Occipital lobe (tissue), 2 donors: ENCODE data around the gene CCDC152. TPM values are rescaled to one million over a fixed set of nuclear protein-coding genes. Genes with fewer than 3 reads are reported as not detected.
A peak's percentile ranks its signal among the peaks of the same experiment; 100 is the strongest.
"Not testable (repeated sequence)": the region's sequence is repeated elsewhere in the genome, so short reads cannot be mapped to it uniquely, and the experiment has no call there.

Experiments
- DNase-seq: peaks from one replicate; lab custom pipeline; 2025; lab: John Stamatoyannopoulos, UW
- total RNA-seq: library from RNA; depleted of rRNA; stranded (reverse); fragments of >200 nt; gene quantifications from one replicate; pipeline ENCODE4 v1.2.3, GENCODE V29; 2014

CCDC152 gene
- total RNA-seq, 1 donor from 2014 or later = 12.9 TPM

DNA sequence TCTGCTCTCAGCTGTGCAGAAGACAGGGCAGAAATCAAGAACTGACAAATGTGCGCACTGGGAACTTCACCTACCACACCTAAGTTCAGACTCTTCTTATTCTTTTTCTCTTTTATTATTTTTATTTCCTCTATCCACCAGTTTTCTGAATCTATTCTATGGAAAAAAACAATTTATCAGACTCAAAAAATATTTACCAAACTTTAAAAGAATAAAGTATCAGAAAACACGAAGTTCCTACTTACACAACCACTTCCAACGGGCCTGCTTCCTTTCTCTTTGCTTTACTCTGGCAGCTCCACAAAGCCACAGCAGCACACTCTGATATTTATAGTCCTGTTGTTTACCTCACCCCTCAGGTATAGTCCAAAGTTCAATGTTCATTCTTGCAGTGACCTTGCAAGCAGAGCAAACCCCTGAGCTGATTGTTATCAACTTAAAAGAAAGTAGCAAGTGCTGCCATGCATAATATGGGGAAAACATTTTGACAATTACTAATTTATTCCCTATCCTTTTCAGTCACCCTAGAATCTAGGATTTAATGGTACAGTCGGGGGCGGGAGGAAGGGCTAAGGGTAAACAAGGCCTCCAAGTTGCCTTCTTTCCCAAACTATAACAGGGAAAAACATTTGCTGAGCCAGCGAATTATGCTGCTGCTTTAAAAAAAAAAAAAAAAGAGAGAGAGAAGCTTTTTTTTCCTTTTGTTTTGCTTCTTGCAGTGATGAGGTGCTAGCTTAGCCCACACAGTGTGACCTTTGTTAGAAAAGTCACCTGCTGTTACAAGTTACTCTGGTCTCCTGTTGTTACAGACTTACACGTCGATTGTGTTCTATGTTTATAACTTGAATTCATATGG is 55.2 kb downstream of the CCDC152 start, which contains the start of gene SELENOP:
SELENOP (minus strand) TSS at position 302 of the 856 bp plus-strand sequence. CDS start 3,539 bp downstream, outside the sequence.
- DNase-seq = peak; percentile 11

DNA sequence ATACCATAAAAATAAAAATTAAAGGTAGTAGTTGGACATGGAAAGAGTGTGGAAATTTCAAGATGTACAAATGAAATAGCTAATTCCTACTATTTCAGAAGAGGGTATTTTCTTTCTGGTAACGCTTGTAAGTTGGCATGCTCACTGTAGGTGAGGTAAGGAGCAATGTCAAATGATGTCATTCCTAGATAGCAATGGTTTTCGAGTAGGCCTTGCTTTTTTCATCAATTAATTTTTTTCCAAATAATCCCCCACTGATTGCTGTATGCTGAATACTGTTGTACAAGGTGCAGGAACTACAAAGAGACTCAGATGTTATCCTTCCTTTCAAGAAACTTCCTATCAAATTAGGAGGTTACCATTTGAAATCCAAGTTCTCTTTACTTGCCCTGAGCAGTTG is 56.0 kb downstream of the CCDC152 start:
- DNase-seq = no peak

DNA sequence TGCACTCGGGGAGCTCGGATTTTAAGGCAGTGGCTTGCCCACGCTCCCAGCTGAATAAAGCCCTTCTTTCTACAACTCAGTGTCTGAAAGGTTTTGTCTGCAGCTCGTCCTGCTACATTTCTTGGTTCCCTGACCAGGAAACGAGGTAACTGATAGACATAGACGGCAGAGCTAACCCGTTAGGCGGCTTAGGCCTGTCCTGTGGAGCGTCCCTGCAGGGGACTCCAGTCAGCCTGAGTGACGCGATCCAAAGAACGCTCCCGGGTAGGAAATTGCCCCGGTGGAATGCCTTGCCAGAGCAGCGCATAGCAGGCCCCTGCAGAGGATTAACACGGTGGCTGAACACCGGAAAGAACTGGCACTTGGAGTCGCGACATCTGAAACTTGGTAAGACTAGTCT is 56.9 kb downstream of the CCDC152 start:
- no peak for DNase-seq

DNA sequence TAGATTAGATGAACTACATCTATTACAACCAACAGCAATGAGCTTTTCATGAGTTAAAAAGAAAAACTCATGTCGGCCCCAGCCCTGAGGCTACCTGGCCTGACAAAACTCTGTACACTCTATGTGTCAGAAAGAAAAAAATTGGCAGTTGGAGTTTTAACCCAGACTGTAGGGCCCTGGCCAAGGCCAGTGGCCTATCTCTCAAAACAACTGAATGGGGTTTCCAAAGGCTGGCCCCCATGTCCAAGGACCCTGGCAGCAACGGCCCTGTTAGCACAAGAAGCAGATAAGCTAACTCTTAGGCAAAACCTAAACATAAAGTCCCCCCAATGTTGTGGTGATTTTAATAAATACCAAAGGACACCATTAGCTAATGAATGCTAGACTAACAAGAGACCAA is 59.9 kb downstream of the CCDC152 start:
- not testable (repeated sequence) for DNase-seq

DNA sequence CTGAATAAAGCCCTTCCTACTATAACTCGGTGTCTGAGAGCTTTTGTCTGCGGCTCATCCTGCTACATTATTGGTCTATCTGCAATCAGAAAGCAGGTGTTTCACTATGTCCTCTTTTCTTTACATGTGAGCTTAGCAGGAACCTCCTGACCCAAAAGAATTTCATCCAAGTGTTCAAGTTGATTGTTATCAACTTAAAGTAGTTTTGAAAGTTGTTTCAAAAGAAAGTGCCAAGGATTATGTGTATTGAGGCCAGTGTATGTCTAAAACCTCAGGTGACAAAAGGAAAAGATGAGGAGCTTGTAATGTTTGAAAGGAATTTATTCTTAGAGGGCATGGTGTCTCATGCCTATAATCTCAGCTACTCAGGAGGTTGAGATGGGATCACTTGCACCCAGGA is 63.1 kb downstream of the CCDC152 start:
- DNase-seq = no peak

DNA sequence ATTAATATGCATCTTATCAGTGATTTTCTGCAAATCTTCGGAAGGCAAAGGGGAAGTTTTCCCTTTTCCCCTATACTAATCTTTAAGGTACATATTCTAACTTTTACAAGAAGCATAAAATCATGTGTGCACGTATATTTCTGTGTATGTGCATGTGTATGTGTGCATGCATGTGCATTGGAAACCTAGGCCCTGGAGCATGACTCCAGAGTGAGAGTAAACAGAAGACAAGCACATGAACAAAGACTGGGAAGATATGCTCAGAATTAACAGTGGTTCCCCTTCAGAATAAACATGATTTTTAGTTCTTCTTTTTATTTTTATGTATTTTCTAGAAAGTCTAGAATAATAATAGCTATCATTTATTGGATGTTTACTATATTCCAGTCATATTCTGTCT is 65.9 kb downstream of the CCDC152 start:
- no peak for DNase-seq

DNA sequence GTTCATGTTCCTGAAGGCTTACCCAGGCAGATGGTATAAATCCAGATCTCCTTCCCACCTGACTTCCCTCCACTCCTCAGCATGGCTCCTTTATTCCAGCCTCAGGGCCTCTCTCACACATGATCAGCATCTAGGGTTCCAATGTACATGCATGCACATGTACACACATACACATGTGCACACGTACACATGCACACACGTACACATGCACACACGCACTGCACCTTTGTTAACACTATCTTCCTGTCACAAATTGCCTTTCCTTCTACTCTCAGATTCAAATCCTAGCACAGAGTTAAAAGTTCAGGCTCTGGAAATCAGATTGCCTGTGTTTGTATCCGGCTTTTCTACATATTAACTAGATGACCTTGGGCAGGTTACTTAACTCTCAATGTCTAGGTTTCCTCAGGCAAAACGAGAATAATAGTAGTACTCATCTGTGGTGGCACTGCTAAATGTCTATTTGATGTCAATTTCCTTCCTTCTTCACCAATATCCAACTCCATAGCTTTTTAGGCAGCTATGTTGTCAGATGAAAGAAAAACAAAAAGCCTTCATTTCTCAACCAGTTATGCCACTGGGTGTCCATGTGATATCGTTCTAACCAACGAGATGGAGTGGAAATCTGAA is 67.8 kb downstream of the CCDC152 start:
- no peak for DNase-seq

DNA sequence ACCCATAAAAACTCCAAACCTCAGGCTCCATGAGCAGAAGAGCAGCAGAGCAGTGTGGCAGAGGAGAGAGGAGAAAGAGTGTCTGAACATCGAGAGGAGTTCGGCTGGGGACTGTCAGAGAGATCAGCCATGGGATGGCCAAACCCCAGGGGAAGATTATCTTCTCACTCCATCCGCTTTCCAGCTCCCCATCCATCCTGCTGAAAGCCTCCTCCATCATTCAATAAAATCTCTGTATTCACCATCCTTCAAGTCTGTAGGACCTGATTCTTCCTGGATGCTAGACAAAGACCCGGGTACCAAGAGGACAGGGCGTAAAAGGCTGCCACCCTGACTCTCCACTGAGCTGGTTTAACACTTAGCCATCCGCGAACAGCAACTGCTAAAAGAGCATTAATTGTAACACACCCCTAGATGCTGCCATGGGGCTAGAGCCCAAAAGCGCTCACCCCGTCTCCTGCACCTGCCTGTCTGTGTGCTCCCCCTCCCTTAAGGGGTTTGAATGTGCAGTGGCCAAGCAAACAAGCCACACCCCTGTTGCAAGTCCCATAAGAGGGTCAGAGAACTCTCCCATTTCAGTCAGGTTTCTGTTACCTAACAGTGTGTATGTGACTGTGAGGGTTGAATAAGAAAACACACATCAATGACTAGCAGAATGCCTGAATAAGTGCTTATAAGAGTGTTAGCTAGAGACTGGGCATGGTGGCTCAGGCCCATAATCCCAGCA is 69.0 kb downstream of the CCDC152 start:
- DNase-seq = no peak

DNA sequence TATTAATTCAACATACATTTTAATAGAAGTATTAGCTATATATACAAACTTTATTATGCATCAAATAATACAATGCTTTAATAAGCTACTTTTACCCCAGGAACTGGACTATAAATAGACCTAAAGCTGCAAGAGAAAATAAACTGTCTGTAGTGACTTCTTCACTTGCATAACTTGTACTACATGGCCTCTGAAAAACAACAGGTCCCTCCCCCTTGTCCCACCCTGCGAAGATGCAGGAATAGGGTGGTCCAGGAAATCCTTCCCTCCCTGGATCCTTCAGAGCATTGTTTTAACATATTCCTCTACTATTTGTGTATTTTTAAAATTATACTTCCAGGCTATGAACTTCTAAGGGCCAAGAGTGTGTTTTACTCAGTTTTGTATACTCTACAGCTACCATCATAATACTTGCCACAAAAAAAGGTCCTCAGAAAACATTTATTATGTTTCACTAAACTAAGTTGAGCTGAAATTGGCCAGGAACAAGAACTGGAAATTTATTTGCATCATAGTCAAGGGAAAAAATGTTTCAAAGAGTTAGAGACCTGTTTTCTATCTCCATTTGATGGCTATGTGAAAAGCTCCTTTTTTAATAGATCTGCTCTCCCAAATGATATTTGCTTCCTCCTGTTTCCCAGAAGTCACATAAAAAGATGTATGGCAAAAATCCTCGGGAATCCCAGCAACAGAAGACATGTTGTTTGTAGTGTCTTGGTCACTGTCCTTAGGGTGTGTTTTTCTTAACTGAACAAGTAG is 70.3 kb downstream of the CCDC152 start:
- no peak for DNase-seq

DNA sequence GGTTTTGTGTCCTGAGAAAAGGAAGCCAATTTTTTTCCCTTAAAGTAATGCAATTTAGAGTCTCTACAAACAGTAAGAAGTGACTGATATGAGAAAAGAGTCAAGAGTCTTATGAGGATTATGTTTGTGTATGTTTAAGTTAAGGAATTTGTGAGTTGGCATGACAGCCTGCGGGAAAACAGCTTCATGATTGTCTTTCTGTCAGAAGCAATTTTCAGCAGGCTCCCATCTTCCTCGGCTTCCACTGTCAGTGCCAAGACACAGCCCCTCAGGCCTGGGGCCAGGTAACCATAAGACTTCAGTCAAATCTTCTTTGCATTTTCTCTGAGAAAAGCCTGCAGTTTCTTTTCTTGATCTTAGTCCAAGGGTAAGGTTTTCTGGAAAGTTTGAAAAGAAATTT is 72.1 kb downstream of the CCDC152 start:
- DNase-seq = no peak

DNA sequence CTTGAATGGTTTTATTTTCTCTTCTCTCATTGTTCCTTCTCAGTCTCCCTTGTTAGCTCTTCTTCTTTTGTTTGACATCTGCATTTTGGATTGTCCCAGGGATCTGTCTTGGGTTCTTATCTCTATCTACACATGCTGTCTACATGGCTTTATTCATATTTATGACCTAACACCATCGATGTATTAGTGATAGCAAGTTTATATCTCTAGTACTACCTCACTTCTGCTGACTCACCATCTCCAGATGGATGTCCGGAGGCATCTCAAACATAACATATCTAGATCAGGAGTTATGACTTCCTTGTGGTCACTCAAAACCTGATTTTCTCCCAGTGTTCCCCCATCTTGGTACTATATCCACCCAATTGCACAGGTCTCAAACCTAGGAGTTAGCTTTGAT is 74.3 kb downstream of the CCDC152 start:
- DNase-seq = no peak

DNA sequence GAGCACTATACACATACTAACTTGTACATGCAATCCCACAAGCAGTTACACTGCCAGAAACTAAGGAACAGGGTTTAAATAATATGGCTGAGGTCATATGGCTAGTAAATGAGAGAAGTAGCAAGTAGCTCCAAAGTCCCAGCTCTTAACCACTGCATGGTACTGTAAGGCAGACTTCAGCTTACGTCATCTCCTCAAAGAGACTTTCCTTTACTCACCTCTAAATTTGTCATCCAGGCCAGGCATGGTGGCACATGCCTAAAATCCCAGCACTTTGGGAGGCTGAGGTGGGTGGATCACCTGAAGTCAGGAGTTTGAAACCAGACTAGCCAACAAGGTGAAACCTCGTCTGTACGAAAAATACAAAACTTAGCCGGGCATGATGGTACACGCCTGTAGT is 75.4 kb downstream of the CCDC152 start:
- DNase-seq = no peak

DNA sequence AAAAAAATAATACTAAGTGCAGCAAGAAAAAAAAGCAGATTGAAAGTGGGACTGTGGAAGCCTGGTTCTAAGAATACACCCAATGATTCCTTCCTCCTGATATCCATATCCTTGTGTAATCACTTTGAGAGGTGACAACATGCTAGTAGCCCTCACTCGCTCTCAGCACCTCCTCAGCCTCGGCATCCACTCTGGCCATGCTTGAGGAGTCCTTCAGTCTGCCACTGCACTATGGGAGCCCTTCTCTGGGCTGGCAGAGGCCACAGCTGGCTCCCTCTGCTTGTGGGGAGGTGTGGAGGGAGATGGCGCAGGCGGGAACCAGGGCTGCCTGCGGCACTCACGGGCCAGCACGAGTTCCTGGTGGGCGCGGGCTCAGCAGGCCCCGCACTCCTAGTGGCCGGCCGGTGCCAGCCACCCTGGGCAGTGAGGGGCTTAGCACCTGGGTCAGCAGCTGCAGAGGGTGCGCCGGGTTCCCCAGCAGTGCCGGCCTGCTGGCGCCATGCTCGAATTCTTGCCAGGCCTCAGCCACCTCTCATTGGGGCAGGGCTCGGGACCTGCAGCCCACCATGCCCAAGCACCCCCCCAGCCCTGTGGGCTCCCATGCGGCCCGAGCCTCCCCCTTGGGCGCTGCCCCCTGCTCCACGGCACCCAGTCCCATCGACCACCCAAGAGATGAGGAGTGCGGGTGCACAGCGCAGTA is 79.6 kb downstream of the CCDC152 start:
- no peak for DNase-seq

DNA sequence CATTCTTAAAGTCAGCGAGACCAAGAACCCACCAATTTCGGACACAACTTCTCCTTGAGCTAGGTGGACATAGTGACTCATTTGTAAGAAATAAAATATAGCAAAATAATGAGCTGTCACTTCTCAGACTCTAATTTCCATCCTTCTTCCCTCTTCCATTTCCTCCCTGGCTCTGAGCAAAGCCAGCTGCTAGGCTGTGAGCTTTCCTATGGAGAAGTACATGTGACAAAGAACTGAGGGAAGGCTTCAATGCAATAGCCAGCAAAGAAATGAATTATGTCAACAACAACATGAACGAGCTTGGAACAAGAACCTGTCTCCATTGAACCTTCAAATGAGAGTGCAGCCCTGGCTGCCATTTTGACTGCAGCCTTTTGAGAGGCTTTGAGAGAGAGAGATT is 81.0 kb downstream of the CCDC152 start:
- DNase-seq = no peak

DNA sequence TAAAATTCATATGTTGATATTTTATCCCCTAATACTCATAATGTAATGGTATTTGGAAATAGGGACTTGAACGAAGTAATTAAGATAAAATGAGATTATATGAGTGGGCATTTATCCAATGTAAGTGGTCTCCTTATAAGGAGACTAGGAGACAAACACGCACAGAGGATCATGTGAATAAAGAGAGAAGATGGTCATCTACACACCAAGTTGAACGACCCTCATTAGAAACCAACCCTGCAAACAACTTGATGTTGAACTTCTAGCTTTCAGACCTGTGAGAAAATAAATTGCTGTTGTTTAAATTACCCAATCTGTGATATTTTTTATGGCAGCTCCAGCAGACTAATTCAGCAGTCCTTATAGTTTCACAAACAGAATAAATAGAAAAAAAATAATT is 82.6 kb downstream of the CCDC152 start:
- no peak for DNase-seq

DNA sequence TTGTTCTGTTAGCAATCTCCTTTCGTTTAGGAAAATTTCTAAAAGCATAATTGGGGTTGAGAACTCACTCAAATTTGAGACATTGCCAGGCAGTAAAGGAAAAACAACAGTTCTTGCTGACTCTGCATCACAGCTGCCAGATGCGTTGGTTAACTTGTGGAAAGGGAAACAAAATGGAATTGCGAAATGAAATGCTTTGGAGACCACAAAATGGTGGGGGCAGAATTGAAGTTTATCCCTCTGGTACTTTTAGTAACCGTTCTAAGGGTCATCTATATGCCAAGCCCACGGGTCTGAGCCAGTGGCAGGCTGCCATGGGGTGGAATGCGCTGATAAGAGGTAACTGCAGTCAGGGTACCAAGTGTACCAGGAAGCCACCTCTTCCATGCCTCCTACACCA is 83.7 kb downstream of the CCDC152 start:
- no peak for DNase-seq

DNA sequence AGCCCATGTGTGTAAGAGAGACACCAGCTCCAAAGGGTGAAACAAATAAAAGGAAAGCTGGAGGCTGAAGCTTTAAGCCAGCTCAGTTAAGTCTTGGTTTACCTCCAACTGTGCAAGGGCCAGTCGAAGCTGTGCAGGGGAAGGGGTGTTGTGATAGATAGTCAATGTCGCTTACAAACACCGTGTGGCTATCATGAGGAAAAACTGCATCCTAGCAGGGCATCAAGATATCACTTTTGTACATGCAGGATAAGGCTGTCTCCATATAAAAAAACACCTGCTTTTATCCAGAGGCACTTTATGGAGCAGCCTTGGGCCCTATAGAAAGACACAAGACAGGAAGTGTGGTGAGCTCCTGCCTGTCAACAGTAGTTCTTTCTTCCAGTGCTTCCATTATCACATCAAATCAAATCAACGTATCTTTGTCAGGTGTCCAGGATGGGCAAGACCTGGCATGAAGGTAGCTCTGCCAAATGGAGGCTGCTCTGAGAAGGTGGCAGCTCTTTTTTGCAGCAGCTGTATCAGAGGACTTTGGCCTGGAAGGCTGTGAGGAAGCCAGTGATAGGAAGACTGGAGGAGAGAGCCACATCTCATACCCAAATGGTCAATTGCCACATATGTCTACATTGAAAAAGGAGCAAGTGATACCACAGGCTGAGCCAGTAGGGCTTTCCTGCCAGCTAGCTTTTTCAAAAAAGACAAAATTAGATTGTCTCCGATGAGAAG is 84.4 kb downstream of the CCDC152 start:
- no peak for DNase-seq

DNA sequence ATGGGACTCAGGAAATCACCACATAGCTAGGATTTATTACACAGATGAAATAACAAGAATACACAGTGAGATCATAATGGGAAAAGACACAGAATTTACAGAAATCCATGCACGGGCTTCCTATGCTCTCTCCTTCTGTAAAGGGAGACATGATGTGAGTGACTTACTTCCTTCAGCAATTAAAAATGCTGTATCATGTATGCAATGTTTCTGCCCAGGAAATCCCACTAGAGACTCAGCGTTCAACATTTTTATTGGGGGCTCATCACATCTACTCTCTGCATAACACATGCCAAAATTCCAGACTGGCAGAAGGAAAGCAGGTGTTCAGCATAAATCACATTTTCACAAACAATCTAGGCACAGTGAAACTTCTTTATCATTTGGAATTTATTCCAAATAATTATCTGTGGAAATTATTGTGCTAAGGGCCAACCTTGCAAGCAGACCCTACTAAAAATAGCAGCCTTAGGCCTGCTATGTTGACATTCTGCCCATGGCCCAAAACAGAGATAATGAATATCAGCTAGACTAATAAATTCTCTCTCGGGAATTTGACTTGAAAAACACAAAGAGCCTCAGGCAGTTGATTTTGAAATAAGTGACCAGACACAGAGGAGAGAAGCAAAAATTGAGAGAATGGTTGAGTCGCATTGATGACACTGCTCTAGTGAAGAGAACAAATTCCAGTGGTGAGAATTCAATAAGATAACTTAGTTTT is 86.5 kb downstream of the CCDC152 start:
- no peak for DNase-seq

DNA sequence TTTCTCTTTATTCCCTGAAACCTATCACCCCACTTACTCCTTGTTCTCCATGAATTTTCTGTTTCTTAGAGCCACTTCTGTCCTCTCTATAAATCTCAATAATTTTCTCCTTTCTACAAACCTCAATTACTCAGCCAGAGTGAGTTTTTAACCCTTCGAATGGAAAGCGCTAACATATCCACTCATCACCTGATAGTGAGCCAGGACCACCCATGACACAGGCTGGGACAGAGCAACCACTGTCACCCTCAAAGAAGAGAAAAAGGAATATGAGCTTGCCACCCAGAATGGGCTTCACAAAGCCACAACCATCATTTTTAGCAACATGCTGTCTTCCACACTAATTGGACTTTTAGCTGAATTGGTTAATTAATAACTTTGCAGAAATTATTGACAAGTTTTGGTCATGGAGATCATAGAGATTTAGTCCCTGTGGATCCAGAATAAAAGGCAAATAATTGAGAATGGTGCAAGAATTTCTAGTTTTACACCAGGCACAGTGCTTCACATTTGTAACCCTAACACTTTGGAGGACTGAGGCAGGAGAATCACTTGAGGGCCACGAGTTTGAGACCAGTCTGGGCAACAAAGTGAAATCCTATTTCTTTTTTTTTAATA is 87.2 kb downstream of the CCDC152 start:
- DNase-seq = no peak
